GM21423 (cell line): ENCODE data around the gene YIPF3.

ENCODE experiments used
- ATAC-seq: cut with Tn5 transposase; IDR thresholded peaks from one replicate; pipeline ENCODE4 v1.9.1; 2021; ENCODE audit warnings: mild to moderate bottlenecking, moderate library complexity; ENCODE audit not compliant: unreplicated experiment

YIPF3 gene

DNA sequence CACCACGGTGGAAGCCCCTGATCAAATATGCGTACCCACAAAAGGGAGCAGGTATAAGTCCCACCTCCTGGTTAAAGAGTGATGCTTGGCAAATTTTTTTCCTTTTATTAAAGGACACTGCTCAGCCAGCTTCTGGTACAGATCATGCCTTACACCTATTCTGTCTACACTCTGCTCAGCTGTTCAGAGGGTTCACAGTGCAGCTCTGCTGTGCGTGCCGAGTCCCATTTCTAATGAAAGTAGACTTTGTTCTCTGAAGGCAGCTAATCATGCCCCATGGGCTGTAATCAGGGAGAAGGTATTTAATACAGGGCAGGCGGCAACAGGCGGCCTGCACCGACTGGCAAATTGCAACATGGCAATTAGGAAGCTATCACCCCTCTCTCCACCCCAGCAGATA lies 22.9 kb downstream of the YIPF3 start:
- ATAC-seq, result no peak

DNA sequence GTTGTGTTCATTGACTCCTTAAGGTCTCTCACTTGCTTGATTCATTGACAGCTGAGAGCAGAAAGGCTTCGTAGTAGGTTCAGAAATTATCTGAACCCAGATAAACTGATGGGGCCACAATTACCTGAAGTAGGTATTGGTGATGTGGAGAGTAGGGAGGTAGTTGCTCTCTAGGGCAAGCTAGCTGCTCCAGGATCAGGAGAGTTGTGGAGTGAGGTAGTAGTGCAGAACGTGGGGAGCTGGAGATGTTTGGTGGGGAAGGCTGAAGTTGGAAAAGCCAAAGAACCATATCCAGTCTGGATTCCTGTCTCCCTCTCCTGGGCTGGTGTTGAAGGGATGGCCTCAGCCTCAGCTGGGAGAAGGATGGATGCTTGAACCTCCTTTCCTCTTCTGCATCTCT lies 23.5 kb downstream of the YIPF3 start:
- ATAC-seq, result no peak

DNA sequence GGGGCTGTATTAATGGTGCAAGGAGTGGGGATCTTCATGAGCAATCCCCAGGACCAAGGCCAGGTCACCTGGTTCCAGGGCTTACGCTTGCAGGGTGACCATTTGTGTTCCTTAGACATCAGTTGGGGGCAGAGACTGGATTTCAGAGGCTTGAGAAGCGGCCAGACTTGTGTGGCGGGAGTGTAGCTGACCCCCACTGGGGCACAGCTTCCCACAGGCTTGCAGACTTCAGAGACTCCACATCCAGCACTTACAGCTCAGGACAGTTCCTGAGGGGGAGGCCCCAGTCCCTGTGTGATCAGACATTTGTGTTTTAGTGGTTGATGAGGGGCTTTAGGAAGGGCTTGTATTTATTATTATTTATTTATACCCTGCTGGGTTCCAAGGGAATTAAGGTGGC lies 24.1 kb downstream of the YIPF3 start:
- ATAC-seq, result no peak

DNA sequence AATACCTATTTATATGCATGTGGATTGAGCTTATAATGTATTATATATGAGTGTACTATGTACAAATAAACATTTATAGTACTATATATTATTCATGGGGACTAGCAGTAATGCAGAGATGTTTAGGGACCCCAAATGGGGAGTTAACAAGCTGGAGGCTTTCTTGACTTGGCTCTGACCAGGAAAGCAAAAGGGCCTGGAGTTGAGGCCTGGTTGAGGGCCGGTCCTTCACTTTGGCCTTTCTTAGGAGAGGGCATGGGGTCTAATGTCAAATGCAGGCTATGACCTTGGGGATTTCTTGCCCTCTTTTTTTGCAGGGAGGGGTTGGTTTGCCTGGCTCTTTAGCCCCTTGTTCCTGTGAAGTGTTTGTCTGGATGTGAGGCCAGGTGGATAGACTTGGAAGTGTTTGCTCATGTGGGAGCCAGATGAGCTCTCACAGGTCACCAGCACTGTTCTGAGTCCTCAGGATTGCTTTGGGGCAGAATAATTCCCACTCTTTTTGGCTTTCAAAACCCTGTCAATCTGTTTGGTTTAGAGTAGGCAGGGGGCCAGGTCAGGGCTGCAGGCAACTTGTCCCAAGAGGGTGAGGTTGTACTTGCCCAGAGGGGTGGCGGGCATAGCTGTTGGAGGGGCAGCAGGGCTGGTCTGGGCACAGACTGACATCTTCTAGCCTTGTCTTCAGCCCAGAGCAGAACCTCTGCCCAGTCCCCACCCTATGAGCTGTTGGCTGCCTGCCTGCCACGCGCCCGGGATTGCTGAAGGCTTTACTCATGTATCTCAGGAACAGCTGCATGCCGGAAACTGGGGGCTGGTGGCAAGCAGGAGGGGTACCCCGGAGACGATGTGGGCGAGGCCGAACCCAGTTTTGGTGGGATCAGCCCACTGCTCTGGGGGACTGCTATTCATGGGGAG lies 24.7 kb downstream of the YIPF3 start:
- ATAC-seq, result no peak

DNA sequence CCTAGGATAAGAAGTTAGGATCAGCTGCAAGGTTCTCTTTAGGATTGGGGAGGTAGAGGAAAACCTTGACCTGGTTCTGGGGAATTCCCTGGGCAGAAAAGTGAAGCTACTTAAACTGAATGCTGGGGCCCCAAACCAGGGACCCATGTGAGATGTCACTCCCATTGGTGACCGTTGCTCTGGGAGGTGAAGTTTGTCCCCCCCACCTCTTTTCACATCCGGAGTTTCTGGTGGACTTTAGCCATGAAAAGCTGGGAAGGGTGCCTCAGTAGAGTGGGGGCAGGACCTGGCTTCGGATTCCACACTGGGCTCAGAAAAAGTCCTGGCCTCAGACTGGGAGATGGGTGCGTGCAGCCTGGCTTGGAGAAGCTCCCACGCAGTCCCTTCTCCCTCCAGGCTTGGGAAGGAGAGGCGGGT lies 26.2 kb downstream of the YIPF3 start:
- no peak for ATAC-seq

DNA sequence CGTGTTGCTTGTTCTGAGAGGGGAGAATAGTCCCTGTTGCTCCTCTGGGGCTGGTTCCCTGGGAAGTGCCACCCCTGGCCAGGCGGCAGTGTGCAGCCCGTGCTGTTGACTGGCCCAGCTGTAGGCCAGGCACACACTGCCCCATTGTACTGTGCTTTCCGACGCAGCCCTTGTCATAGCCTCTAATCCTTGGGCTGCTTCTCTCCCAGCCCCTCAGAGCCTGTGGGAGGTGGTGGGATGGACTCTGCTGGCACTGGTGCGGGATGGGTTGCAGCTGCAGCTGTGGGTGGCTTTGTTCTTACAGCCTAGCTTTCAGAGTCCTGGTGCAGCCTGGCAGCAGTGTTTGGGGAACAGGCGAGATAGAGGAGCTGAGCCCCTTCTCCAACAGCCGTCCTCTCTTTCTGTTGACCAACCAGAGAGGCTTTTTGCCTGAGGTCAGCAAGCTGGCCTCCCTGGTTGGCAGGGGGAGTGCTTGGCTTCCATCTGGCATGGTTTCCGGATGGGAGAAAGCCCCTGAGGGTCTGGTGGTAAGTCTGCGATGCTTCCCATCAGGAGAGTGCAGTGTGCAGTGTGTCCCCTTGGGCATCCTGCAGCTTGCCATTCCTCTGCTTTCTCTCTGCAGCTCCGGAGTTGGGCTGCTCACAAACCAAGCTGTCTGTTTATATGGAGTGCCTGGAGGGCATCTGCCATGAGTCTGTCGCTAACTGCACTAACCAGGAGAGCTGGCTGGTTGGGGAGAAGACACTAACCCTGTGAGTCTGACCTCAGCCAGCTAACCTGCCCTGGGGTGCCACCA lies 27.3 kb downstream of the YIPF3 start:
- no peak for ATAC-seq

DNA sequence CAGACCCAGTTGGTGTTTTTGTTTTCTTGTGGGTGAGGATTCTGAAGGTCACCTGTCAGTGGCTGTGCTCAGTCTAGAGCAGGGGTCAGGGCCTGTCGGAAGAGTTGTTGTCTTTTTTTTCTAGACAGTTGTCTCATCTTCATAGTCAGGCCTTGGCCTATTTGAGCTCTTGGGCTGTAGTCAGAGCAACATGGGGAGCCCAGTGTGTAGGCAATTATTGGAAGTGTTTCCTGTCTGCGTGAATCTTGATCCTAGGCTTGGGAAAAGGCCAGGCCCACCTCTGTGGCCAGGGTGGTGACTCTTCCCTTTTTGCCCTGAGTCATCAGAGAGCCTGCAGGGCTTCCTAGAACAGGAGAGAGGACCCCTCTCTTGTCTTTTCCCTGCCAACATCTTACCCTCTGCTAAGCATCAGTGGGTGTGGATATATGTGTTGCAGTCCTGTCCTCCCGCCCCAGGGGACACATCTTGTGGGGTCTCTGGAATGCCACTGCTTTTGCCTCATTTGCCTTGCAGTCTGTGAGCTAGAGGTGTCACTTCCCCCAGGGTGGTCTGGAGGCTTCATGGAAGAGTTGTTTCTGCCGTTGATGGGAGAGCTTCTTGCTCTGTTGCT lies 28.0 kb downstream of the YIPF3 start:
- ATAC-seq, result no peak

DNA sequence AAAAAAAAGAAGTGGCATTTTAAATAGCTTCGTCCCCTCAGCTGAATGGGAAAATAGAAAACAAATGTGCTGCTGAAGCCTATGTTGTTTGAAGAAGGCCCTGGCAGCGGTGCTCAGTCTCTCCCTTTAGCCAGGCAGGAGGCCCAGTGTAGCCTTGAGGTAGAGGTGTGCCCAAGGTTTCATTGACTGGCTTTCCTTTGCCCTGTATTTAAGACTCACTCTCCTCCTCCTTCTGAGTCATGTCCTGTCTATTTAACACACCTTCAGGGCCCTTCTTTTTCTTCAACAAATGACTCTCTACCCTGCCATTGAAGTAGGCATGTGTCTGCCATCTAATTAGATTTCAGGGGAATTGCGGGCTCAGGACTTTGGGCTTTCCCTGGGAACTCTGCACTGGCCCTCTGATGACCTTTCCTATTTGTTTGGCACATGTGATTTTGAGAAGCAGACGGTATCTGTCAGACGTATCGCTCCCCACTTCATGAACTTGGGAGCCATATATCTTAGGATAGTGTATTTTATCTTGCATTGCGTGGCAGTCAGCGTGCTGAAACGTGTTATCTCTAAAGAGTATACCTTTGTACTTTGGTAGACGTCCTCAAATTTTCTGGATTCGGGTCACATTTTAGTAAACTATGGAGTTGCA lies 35.0 kb downstream of the YIPF3 start:
- ATAC-seq, result no peak

DNA sequence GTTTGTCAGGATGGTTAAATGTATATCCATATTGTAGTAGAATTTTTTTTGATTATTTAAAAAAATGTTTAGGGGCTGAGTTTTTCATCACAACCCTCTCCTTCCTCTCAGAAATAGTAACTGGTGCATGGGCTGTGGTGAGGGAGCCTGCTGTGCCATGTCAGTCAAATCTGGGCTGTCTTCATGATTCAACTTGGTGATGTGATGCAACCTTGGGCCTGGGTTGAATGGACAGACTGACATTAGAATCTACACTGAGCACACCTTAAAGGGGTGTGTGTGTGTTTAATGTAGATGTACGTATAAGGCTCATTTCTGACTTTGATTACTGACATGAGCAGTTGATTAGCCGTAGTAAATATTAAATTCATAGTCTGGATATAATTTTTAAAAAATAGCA lies 35.7 kb downstream of the YIPF3 start:
- no peak for ATAC-seq

DNA sequence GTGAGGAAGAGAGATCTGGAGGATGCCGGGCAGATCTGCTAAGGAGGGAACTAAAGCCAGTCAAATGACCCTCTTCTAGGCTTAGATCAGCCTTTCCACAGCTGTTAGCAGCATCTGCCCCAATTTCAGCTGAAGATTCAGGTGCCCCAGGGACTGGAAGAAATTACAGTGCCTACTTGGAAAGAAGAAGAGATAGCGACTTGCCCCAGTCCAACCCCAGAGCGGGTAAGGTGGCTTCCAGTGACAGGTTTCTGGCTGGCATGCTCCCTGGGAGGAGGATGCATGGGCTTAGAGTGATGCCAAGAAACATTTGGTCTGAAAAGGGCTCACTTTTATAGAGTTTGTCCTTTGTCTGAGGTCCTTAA lies 38.7 kb downstream of the YIPF3 start:
- no peak for ATAC-seq

DNA sequence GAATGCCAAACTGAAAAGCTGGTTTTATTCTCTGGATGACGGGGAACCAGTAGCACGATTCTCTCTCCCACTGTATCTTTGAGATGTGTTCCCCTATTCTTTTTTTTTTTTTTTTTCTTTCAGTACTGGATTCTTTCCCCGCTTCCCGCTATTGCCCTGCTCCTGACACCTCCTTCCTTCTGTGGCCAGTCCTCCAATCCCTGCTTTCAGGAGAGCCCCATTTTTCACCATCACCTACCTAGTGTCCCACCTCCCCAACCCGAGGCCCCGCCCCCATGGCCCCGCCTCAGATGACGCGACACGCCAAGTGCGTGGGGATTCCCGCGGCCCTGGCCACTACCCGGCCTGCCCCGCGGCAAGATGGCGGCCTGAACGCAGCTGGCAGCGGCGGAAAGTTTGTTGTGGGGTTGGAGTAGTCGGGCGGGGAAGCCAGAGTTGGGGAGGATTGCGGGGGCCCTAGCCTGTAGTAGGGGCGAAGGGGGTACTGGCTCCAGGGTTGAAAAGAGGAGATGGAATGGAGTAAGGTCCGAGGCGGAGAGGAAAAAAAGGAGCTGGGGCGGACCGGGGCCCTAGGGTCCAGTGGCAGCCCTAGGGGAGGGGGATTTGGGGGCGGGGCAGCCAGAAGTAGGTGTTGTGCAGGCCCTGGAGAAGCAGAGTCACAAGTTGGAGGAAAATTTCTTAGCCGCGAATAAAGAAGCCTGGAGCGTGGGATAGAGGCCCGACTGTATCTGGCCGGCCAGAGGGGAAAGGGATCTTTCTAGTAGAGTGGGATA lies 39.3 kb downstream of the YIPF3 start, which contains the start of gene TJAP1:
TSS of gene TJAP1 (plus strand) at position 336 of the 773 bp plus-strand sequence. CDS start 21,432 bp downstream, outside the sequence.
- peak; percentile 94 for ATAC-seq

DNA sequence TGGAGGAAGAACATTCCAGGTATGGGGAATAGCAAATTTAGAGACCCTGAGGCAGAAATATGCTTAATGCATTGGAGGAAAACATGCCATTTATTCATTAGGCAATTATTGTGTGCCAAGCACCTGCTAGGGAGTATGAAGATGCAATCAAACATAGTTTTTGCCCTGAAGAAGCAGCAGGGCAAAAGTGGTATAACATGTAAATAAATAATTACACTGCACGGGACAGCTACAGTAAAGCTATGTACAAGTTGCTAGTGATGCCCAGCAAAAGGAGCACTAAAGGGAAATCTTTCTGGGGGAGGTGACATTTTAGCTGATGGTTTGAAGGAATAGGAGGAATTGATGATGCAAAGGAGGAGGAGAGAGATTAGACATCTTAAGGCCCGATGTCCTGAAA lies 40.0 kb downstream of the YIPF3 start:
- ATAC-seq, result no peak

DNA sequence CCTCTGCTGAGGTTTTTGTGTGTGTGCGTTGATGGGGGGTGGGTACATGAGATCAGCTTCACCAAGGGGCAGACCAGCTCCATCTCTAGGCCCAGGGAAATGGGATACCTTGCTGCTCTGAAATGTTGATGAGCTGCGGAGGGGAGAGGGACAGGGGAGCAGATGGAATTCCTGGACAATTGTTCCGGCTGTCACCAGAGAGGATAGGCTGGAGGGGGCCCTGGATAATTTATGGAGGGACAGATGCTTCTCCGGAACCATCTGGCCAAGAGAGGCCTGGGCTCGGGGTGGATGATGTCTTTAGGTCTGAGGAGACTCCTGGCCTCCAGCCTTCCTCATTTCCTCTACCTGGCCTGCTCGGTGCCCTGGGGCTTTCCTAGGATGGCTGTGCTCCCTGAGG lies 41.2 kb downstream of the YIPF3 start:
- ATAC-seq, result no peak

DNA sequence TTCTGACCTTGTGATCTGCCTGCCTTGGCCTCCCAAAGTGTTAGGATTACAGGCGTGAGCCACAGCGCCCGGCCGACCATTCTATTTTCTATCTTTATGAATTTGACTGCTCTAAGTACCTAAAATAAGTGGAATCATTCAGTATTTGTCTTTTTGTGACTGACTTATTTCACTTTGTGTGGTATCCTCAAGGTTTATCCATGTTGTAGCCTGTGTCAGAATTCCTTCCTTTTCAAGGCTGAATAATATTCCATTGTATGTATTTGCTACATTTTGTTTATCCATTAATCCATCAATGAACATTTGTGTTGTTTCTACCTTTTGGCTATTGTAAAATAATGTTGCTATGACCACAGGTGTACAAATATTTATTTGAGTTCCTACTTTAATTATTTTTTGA lies 44.2 kb downstream of the YIPF3 start:
- no peak for ATAC-seq

DNA sequence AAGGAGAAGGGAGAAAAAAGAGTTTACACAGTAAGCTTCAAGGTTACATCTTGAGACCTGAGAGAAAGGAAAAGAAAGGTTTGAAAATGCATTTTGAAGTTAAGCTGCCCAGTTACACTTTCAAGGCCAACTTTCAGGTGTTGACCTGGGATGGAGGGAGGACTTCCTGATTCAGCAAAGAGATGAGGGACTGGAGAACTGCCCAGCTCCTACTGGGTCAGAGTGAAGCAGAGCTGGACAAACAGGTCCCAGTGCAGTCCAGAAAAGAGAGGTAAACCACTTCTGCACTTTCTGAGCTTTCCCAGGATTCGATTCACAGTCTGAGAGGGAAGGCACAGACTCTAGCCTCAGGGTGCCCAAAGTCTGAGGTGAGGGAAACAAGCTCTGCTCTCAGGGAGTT lies 45.3 kb downstream of the YIPF3 start:
- ATAC-seq, result no peak

DNA sequence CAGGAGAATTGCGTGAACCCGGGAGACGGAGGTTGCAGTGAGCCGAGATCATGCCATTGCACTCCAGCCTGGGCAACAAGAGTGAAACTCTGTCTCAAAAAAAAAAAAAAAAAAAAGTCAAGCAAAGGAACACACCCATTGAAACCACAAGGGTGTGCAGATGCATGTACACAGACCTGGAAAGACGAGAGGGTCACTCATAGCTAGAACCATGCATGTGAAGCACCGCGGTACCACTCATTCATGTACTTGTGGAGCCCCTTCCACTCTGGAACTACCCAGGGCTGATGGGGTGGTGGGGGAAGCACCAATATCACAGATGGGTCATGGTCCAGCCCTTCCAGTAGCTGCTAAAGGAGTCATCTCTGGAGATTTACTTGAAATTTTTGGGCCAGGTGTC lies 46.8 kb downstream of the YIPF3 start:
- ATAC-seq, result no peak

DNA sequence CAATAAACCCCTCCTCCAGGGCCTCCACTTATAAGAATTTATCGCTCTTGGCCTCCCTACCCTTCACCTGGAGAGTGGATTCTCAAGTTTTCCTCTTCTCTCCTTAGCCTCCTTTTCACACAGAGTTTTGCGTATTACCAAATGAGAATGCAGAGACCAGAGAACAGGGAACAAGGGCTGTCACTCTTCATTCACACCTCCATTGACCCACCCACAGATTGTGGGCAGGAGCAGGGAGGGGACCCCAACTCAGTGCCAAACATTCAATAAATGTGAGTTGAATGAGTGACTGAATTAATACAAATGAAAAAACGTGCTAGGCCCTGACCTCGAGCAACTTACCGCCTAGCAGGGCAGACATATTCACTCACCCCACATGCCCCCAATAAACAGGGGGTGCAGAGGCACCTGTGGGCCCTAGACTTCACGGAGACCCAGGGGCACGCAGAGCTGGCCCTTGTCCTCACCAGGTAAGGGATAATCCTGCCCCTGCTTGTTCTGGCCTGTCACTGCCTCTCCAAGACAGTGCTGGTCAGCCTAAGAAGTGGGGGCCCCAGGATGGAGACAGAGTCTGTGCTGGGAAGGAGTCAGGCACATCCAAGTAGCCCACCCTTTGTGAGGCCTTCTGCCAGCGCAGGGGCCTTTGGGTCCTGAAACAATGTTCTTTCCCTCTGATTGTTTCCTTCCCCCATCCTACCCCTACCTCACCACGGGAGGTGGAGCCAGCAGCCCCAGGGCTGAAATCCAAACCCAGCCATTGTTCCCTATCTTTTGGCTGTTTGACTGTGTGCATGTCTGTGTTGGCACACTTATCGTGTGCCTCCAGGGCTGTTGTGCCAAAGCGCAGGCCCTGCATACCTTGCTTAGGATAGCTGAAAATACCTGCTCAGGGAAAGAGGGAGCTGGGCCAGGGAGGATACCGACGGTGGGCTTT lies 47.7 kb downstream of the YIPF3 start:
- no peak for ATAC-seq

DNA sequence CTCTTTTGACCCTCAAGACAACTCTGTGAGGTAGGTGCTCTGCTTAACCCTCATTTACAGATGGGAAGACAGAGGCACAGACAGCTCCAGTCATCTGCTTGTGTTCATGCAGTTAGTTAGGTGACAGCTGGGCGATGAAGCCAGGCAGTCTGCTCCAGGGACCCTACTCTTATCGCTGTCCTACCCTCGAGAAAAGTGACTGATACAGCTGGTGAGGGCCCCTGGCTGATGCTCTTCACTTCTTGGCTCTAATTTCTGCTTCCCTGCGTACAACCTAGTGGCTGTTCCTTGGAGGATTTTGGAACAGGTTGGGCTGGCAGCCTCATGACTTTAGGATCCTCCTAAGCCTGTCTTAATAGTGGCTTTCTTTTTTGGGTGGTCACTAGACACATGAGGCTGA lies 48.5 kb downstream of the YIPF3 start:
- no peak for ATAC-seq

DNA sequence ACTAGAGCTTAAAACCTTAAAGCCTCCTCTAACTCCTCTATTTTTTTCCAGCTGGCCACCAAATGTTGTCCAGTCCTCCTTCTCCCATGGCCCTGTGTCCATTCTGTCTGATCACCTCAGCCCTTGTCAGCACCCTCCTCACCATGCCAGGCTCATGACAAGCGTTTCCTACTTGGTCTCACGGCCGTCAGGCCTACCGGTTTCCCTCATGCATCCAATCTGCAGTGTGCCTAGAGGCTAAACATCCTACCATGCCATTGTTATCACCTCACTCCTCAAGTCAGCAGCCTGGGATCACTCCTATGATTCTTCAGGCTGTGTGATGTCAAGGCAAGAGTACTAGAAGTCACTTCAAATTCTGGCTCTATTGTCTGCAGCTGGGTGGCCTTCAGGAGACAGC lies 49.0 kb downstream of the YIPF3 start:
- ATAC-seq, result no peak
